Aorta (tissue), 5 donors: ENCODE measurements around the gene CPEB3. TPM values are rescaled to one million over a fixed set of nuclear protein-coding genes. Genes with fewer than 3 reads are reported as not detected.

Experiments
- ATAC-seq: fragments of 200-7000 bp; cut with Tn5 transposase; one replicate; pipeline ENCODE4 v1.9.1; 2022; ENCODE audit warnings: moderate library complexity; ENCODE audit not compliant: low FRiP score
- DNase-seq, 2 donors: peaks; one replicate each; pipeline ENCODE4 v3.0.0-alpha.2; 2020
- H3K27ac ChIP-seq, 2 donors: one replicate each; pipeline ENCODE4 v1.5.1; 2013; ENCODE audit warnings: low read length in 2 of 2, mild to moderate bottlenecking in 2 of 2, moderate library complexity in 2 of 2, control low read depth in 1 of 2, inconsistent platforms in 1 of 2, low read depth in 1 of 2
- H3K27me3 ChIP-seq, 2 donors: one replicate each; pipeline ENCODE4 v1.6.1; 2013; ENCODE audit warnings: control low read depth in 1 of 2, low read length in 1 of 2, mild to moderate bottlenecking in 1 of 2, moderate library complexity in 1 of 2; ENCODE audit not compliant: insufficient read depth in 2 of 2, control insufficient read depth in 1 of 2
- H3K36me3 ChIP-seq, 2 donors: one replicate each; pipeline ENCODE4 v1.6.1; 2013; ENCODE audit warnings: control low read depth in 1 of 2, low read length in 1 of 2, mild to moderate bottlenecking in 1 of 2; ENCODE audit not compliant: insufficient read depth in 2 of 2, control insufficient read depth in 1 of 2
- H3K4me1 ChIP-seq, 2 donors: one replicate each; pipeline ENCODE4 v1.6.1; 2013; ENCODE audit warnings: low read length in 2 of 2, control low read depth in 1 of 2, mild to moderate bottlenecking in 1 of 2, moderate library complexity in 1 of 2; ENCODE audit not compliant: insufficient read depth in 2 of 2, control insufficient read depth in 1 of 2
- H3K4me3 ChIP-seq, 2 donors: one replicate each; pipeline ENCODE4 v1.5.1; 2013; ENCODE audit warnings: low read length in 2 of 2, control low read depth in 1 of 2, mild to moderate bottlenecking in 1 of 2
- H3K9me3 ChIP-seq: one replicate; pipeline ENCODE4 v1.6.1; 2013; ENCODE audit warnings: mild to moderate bottlenecking, low read length; ENCODE audit not compliant: control insufficient read depth
- WGBS, 2 donors: extraction: QIAGEN DNeasy Blood & Tissue Kit; methylation state at CpG; one replicate each; pipeline ENCODE4 v1.1.7; 2013; 5-methylcytosine and 5-hydroxymethylcytosine counted together
- intact Hi-C, 2 donors: fragments of 100-400 bp; cut with DNase I; formaldehyde crosslinking; loops; one replicate each; pipeline versions ENCODE4 v1.14.2 to v1.15.0; 2022
- polyA plus RNA-seq, 2 donors: library from polyadenylated mRNA; stranded (reverse); fragments of 200-250 nt; gene quantifications; one replicate each; pipeline ENCODE4 v1.2.3, GENCODE V29; 2013
- total RNA-seq, 2 donors: library from RNA; stranded (reverse); fragmentation: NEBNext Ultra II Directional; extraction: Animal tissue kit (Norgen Biotek cat#: 25700); gene quantifications; one replicate each; pipeline ENCODE4 v1.2.1, GENCODE V29; 2021
- donor health status: healthy with polysubstance abuse.
- donor health status: Bipolar disorder and iron deficiency.
- donor health status: DM: no; HTN: no; CAD: no.
- donor health status: DM: no; HTN: no; CAD: no.
- donor health status: DM: yes; HTN: yes; CAD: no.

The CPEB3 gene
- total and polyA plus RNA-seq, 4 donors, result 1.4 to 8.0 (median 4.6) TPM

DNA sequence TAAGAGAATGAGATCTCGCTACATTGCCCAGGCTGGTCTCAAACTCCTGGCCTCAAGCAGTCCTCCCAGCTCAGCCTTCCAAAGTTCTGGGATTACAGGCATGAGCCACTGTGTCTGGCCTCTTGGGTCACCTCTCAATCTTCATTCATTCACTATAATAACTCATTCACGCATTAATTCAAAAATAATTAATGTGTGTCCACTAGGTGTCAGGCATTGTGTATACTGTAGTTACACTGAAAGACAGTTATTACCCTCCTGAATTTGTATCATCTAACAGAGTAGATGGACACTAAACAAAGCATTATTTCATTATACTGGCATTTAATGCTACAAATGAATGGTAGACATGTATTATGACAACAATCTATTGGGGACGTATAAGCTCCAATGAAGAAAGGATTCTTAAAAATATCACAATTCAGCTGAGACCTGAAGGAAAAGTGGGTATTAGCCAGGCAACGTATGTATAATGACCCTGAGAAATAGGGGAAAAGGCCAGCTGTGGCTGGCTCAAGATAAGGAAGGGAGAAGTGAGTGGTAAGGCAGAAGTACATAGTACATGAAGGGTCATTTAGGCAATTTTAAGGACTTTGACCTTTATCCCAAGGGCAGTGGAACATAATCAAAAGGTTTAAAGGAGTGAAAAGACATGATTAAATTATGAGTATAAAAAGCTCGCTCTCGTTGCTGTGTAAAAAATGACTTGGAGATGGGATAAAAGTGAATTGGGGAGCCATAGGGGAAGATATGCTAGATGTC is 216.6 kb downstream of the CPEB3 start:
- intact Hi-C loops, result no loop called here
- H3K27ac ChIP-seq, result no peak overlapping the region
- no peak for DNase-seq
- 80 to 83% methylated on average over 6 of the region's 6 CpGs for WGBS, 2 donors
- no peak overlapping the region for H3K4me3 ChIP-seq
- no peaks in the 10 kb centered on the region for H3K9me3 ChIP-seq
- H3K4me1 ChIP-seq, result no peaks in the 10 kb centered on the region
- no peaks in the 10 kb centered on the region for H3K27me3 ChIP-seq
- peaks cover 3 to 4% of the 10 kb centered on the region in 2 donors for H3K36me3 ChIP-seq
- ATAC-seq, result no peak

DNA sequence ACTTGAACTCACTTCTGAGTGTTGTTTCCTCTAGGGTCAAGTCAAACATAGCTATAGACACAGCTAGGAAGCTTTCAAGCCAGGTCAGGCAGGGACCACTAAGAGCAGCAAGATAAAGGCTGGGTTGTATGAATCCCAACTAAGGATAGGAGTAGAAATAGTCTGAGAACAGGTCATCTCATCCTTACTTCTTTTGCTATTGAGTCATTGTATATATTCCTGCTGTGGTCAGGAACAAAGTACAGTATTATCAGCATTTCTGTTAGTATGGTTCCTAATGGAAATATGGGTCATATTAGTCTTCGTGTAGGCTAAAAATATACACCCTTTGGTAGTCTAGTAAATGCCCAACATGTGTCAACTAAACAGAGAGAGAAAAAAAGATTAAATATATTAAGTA is 222.0 kb downstream of the CPEB3 start:
- H3K9me3 ChIP-seq, result no peaks in the 10 kb centered on the region
- peaks cover 0 to 2% of the 10 kb centered on the region in 2 donors for H3K36me3 ChIP-seq
- WGBS, 2 donors, result 66 to 71% methylated on average over 1 of the region's 1 CpG
- no peaks in the 10 kb centered on the region for H3K27me3 ChIP-seq
- ATAC-seq (no peak), DNase-seq (no peak)
- H3K4me3 ChIP-seq, result no peak overlapping the region
- intact Hi-C loops, result no loop called here
- H3K4me1 ChIP-seq, result no peaks in the 10 kb centered on the region
- H3K27ac ChIP-seq, result no peak overlapping the region

DNA sequence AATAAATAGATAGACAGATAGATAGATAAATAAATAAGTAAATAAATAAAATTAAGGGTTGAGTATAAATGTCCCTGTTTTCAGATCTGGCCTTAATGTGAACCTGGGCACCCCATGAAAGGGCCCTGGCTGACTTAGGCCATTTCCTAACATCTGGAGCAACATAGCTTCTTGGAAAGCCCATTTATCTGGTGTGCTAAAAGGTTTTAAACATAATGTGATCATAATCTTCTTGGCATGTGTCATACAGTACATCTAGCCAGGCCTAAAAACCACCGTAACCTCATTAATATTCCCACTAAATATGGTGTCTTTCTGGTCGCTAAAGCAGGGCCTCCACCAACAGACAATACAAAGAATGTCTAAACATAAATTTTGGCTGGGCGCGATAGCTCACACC is 224.5 kb downstream of the CPEB3 start:
- DNase-seq, result no peak
- Histone ChIP-seq H3K27me3 (no peaks in the 10 kb centered on the region), H3K27ac (no peak overlapping the region), H3K4me3 (no peak overlapping the region), H3K9me3 (no peaks in the 10 kb centered on the region), H3K4me1 (no peaks in the 10 kb centered on the region), H3K36me3 (peaks cover 0 to 2% of the 10 kb centered on the region in 2 donors)
- no peak for ATAC-seq
- WGBS, 2 donors, result 96 to 97% methylated on average over 4 of the region's 4 CpGs
- intact Hi-C loops, result no loop called here

DNA sequence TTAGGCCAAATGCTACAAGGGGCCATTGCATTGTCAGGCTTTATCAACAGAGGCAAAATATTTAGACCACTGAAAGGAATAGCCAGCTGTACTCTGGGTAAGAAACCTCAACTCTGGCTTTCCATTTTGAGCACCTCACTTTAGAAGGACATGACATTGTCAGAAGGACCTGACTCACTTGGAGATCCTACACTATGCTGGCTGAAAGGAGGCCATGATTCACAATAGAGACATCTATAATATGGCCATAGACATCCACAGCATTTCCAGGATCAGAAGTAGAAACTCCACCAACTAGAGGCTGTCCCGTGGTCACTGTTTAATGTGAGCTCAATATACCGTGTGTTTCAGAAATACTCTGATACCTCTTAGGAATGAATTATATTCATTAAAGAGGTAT is 226.4 kb downstream of the CPEB3 start:
- H3K36me3 ChIP-seq, result peaks cover 0 to 2% of the 10 kb centered on the region in 2 donors
- DNase-seq (no peak), ATAC-seq (no peak)
- no peaks in the 10 kb centered on the region for H3K9me3 ChIP-seq
- intact Hi-C loops, result no loop called here
- no peak overlapping the region for H3K4me3 ChIP-seq
- H3K27me3 ChIP-seq, result no peaks in the 10 kb centered on the region
- no peaks in the 10 kb centered on the region for H3K4me1 ChIP-seq
- 91% methylated on average over 2 of the region's 2 CpGs for WGBS, 2 donors
- no peak overlapping the region for H3K27ac ChIP-seq

DNA sequence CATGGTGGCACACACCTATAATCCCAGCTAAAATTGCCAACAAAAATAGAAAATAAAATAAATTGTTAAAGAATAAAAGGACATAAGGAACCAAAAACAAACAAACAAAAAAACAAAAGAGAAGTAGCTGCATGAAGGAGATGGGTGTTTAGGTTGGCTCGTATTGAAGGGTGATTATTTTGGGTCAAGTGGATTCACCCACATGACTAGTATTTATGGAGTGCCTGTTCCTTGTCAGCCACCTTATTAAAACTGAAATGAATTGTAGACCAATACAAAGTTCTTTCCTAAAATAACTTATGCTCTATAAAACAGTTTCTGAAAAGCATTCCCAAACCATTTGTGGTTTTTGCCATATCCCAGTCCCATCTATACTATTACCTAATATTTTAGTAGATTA is 228.6 kb downstream of the CPEB3 start:
- no peak overlapping the region for H3K27ac ChIP-seq
- peaks cover 0 to 2% of the 10 kb centered on the region in 2 donors for H3K36me3 ChIP-seq
- H3K4me3 ChIP-seq, result no peak overlapping the region
- DNase-seq, result no peak
- no peaks in the 10 kb centered on the region for H3K4me1 ChIP-seq
- intact Hi-C loops, result no loop called here
- no peak for ATAC-seq
- WGBS, 2 donors, result 96 to 100% methylated on average over 1 of the region's 1 CpG
- no peaks in the 10 kb centered on the region for H3K9me3 ChIP-seq
- no peaks in the 10 kb centered on the region for H3K27me3 ChIP-seq

DNA sequence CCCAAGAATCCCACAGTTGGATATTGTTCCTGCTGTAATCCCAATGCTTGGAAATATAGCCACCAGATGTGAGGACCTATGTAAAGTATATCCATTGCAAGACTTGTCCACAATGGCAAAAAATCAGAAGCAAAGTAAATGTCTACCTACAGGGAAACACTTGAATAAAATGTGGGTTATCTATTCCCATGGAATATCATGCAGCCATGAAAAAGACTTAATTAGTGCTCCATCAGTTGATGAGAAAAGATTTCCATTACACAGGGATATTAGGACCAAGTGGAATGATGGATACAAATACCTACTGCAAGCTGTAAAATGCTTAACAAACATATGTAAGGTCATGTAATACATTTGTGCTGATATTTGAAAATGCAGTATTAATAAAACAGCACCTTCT is 236.1 kb downstream of the CPEB3 start:
- intact Hi-C loops, result no loop called here
- ATAC-seq (no peak), DNase-seq (no peak)
- Histone ChIP-seq H3K4me3 (no peak overlapping the region), H3K36me3 (no peaks in the 10 kb centered on the region), H3K4me1 (no peaks in the 10 kb centered on the region), H3K27me3 (no peaks in the 10 kb centered on the region), H3K27ac (no peak overlapping the region), H3K9me3 (no peaks in the 10 kb centered on the region)

DNA sequence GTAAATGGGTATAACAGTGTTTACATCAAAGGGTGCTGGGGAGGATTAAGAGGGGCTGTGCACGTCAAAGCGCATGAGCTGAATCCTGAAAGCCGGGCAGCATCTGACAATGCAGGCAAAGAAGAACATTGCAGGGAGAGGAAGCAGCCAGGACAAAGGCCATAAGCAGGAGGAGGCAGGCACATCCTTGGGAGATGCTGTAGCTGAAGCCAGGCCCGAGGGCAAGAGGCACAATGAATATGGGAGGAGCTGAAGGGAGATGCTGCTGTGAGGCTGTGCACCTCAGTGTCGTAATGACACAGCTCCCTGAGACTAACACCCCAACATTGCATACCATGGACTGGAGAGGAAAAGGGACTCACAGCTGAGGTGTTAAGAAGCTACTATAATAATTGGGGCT is 238.1 kb downstream of the CPEB3 start:
- Histone ChIP-seq H3K4me3 (no peak overlapping the region), H3K4me1 (no peaks in the 10 kb centered on the region), H3K27me3 (no peaks in the 10 kb centered on the region), H3K36me3 (peaks cover 0 to 4% of the 10 kb centered on the region in 2 donors), H3K9me3 (no peaks in the 10 kb centered on the region), H3K27ac (no peak overlapping the region)
- 80 to 83% methylated on average over 5 of the region's 5 CpGs for WGBS, 2 donors
- intact Hi-C loops, result no loop called here
- ATAC-seq (no peak), DNase-seq (no peak)

DNA sequence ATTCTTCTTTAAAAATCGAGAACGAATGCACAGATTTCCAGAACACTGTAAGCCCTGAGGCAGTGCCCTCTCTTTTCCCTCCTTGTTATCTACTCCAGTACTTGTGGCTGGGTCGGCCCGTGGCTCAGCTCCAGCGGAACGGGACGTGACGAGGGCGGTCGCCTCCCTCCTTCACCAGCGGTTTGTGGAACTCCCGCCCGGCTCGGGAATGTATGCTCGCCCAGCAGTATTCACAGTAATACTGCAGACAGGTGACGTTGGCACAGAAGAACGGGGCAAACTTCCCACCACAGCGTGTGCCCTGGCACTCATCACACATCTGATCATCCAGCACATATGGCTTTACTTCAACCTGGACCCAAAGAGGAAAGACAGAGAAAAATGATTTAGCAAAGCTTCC is 238.8 kb downstream of the CPEB3 start:
- no peak for ATAC-seq
- WGBS, 2 donors, result 85 to 86% methylated on average over 18 of the region's 18 CpGs

DNA sequence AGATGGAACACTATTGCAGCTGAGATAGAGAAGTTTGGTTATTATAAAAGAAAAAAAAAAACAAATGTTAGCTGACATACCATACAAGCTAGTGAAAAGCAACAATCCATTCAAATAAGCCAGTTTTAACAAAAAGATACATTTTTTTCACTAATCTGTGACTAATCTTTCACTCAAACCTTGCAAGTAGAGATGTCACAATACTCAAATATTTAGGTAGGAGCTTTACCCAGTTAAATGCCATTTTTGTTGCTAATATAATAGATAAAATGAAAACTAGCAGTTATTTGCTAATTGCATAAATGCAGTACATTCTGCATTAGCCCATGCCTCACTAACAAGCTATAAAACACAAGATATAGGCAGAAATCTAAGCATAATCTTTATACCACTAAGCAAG is 243.7 kb downstream of the CPEB3 start:
- ATAC-seq (no peak), DNase-seq (no peak)
- intact Hi-C loops, result no loop called here
- no peaks in the 10 kb centered on the region for H3K9me3 ChIP-seq
- no peaks in the 10 kb centered on the region for H3K4me1 ChIP-seq
- no peak overlapping the region for H3K27ac ChIP-seq
- no peaks in the 10 kb centered on the region for H3K27me3 ChIP-seq
- no peak overlapping the region for H3K4me3 ChIP-seq
- H3K36me3 ChIP-seq, result peaks cover 0 to 4% of the 10 kb centered on the region in 2 donors

More for the DNA sequence above, 238.8 kb downstream of the CPEB3 start:
- Histone ChIP-seq H3K27ac (no peak overlapping the region), H3K27me3 (no peaks in the 10 kb centered on the region), H3K9me3 (no peaks in the 10 kb centered on the region), H3K36me3 (peaks cover 0 to 4% of the 10 kb centered on the region in 2 donors), H3K4me3 (no peak overlapping the region), H3K4me1 (no peaks in the 10 kb centered on the region)
- DNase-seq, result no peak
- intact Hi-C loops, result no loop called here
